Measurements from ENCODE around the gene HP1BP3.

The HP1BP3 gene

GRCh38 chr1:20770314-20771087 lies 16.6 kb downstream of the HP1BP3 start:
- no peak overlapping the region for H3K27ac ChIP-seq
- TF ChIP-seq CTCF (conservative IDR thresholded peaks at IDR 0.05) (no peak), ZFX (IDR thresholded peaks at IDR 0.05) (no peak)

GRCh38 chr1:20767271-20767670 lies 19.8 kb downstream of the HP1BP3 start:
- H3K27ac ChIP-seq: no peak overlapping the region
- TF ChIP-seq CTCF (conservative IDR thresholded peaks at IDR 0.05): no peak
- no peak for TF ChIP-seq ZFX (IDR thresholded peaks at IDR 0.05)

- TF ChIP-seq CTCF (conservative IDR thresholded peaks at IDR 0.05): no peak
- TF ChIP-seq ZFX (IDR thresholded peaks at IDR 0.05): no peak
- H3K27ac ChIP-seq: no peak overlapping the region
These were observed 23.7 kb downstream of the HP1BP3 start for GRCh38 chr1:20763417-20763816.

GRCh38 chr1:20760322-20760721 lies 26.8 kb downstream of the HP1BP3 start:
- TF ChIP-seq CTCF (conservative IDR thresholded peaks at IDR 0.05): no peak
- no peak for TF ChIP-seq ZFX (IDR thresholded peaks at IDR 0.05)

GRCh38 chr1:20753589-20753988 lies 33.5 kb downstream of the HP1BP3 start:
- no peak overlapping the region for H3K27ac ChIP-seq
- TF ChIP-seq ZFX (IDR thresholded peaks at IDR 0.05) (no peak), CTCF (conservative IDR thresholded peaks at IDR 0.05) (no peak)

More at GRCh38 chr1:20760322-20760721, 26.8 kb downstream of the HP1BP3 start:
- H3K27ac ChIP-seq: no peak overlapping the region

GRCh38 chr1:20751462-20751990 lies 35.6 kb downstream of the HP1BP3 start:
- TF ChIP-seq ZFX (IDR thresholded peaks at IDR 0.05) (no peak), CTCF (conservative IDR thresholded peaks at IDR 0.05) (no peak)
- H3K27ac ChIP-seq: no peak overlapping the region

- TF ChIP-seq ZFX (IDR thresholded peaks at IDR 0.05): no peak
- TF ChIP-seq CTCF (conservative IDR thresholded peaks at IDR 0.05): no peak
- no peak overlapping the region for H3K27ac ChIP-seq
These were observed 44.4 kb downstream of the HP1BP3 start for GRCh38 chr1:20742671-20743070.
